ENCODE measurements around the gene CISD2.
"Not testable (repeated sequence)": the region's sequence is repeated elsewhere in the genome, so short reads cannot be mapped to it uniquely, and the experiment has no call there.

DNA sequence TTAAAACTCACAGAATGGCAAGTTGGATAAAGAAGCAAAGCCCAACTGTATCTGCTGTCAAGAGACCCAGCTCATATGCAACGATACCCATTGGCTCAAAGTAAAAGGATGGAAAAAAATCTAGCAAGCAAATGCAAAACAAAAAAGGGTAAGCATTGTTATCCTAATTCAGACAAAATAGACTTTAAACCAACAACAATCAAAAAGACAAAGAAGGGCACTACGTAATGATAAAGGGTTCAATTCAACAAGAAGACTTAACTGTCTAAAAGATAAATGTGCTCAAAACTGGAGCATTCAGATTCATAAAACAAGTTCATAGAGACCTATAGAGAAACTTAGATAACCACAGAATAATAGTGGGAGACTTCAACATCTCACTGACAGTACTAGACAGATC, 69.3 kb downstream of the CISD2 start:
- not testable (repeated sequence) for TF ChIP-seq EZH2 (IDR thresholded peaks at IDR 0.05; ENCODE audit: low read length, missing control alignments)
- TF ChIP-seq, protein P1, sequence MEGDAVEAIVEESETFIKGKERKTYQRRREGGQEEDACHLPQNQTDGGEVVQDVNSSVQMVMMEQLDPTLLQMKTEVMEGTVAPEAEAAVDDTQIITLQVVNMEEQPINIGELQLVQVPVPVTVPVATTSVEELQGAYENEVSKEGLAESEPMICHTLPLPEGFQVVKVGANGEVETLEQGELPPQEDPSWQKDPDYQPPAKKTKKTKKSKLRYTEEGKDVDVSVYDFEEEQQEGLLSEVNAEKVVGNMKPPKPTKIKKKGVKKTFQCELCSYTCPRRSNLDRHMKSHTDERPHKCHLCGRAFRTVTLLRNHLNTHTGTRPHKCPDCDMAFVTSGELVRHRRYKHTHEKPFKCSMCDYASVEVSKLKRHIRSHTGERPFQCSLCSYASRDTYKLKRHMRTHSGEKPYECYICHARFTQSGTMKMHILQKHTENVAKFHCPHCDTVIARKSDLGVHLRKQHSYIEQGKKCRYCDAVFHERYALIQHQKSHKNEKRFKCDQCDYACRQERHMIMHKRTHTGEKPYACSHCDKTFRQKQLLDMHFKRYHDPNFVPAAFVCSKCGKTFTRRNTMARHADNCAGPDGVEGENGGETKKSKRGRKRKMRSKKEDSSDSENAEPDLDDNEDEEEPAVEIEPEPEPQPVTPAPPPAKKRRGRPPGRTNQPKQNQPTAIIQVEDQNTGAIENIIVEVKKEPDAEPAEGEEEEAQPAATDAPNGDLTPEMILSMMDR (conservative IDR thresholded peaks at IDR 0.05 in 1 of 2, IDR thresholded peaks at IDR 0.05 in 1 of 2; ENCODE audit: low read depth in 1 of 2, low read length in 2 of 2): not testable (repeated sequence)

Data from fibroblast of lung (primary cell).